HepG2 (cell line): ENCODE data around the gene RBM47. TPM values are rescaled to one million over a fixed set of nuclear protein-coding genes. Genes with fewer than 3 reads are reported as not detected.

ENCODE experiments used
- ATAC-seq: fragments of 200-7000 bp; cut with Tn5 transposase; 3 replicates; pipeline ENCODE4 v1.9.1; 2020; ENCODE audit warnings: mild to moderate bottlenecking, moderate library complexity
- BruUV-seq: library from RNA; stranded (reverse); fragments of 400-500 nt; replicated peaks from 2 replicates; lab custom pipeline; 2021; lab: Mats Ljungman, UMichigan
- CTCF ChIA-PET: fragments of 300-600 bp; formaldehyde crosslinking; extraction: SDS; loops from one replicate; lab custom pipeline; 2021; ENCODE audit warnings: low total read pairs, inconsistent platforms, low intra/inter-chr PET ratio; lab: Yijun Ruan, JAX
- POLR2A ChIA-PET: fragments of 350-600 bp; sonication (Branson Sonifier 250); formaldehyde crosslinking; loops from one replicate; lab custom pipeline; 2020; ENCODE audit warnings: antibody characterized with exemption, inconsistent platforms; lab: Yijun Ruan, JAX
- DNase-seq: peaks from one replicate; pipeline ENCODE4 v3.0.0-alpha.2; 2015; ENCODE audit warnings: low spot score
- FAIRE-seq: peaks from 3 replicates; lab custom pipeline; 2011; peaks lifted over from hg19 to GRCh38; lab: Jason Lieb, UNC
- H2AFZ ChIP-seq: one replicate; pipeline ENCODE4 v1.6.1; 2011; ENCODE audit warnings: low read length, inconsistent platforms
- H3K27ac ChIP-seq: fragments of 300-600 bp; 3 replicates; pipeline ENCODE4 v1.8.0; 2011; ENCODE audit warnings: mixed run types, mild to moderate bottlenecking, mixed read lengths, low read length, inconsistent platforms; ENCODE audit not compliant: insufficient read depth; ENCODE audit errors: extremely low read length
- H3K27me3 ChIP-seq, 2 experiments: fragments of 200-600 bp in 1 of 2; 2 replicates in 1 of 2; 3 replicates in 1 of 2; pipeline versions ENCODE4 v1.6.0 to v1.8.0; 2011; ENCODE audit warnings: low read length in 2 of 2, mild to moderate bottlenecking in 2 of 2, moderate library complexity in 2 of 2, inconsistent platforms in 1 of 2; ENCODE audit not compliant: insufficient read depth in 2 of 2, control insufficient read depth in 1 of 2
- H3K36me3 ChIP-seq, 2 experiments: fragments of 200-600 bp in 1 of 2; replicated peaks in 1 of 2; 2 replicates in 1 of 2; 3 replicates in 1 of 2; pipeline versions ENCODE4 v1.5.1 to v1.8.0; 2011; ENCODE audit warnings: low read length in 2 of 2, inconsistent platforms in 1 of 2; ENCODE audit not compliant: insufficient read depth in 2 of 2, control insufficient read depth in 1 of 2
- H3K4me1 ChIP-seq: 2 replicates; pipeline ENCODE4 v1.5.1; 2012; ENCODE audit warnings: low read length, inconsistent platforms; ENCODE audit not compliant: insufficient read depth
- H3K4me2 ChIP-seq: 2 replicates; pipeline ENCODE4 v1.6.0; 2011; ENCODE audit warnings: low read depth, low read length, inconsistent platforms
- H3K4me3 ChIP-seq, 3 experiments: fragments of 200-600 bp in 1 of 3; sonication (generic), shearing (Covaris generic) in 1 of 3; replicated peaks in 1 of 3; 2 replicates each; pipeline ENCODE4 v1.5.1; 2011 to 2016; ENCODE audit warnings: low read length in 3 of 3, inconsistent platforms in 2 of 3, low read depth in 2 of 3, mild to moderate bottlenecking in 2 of 3, control low read depth in 1 of 3, mixed read lengths in 1 of 3; ENCODE audit not compliant: insufficient read depth in 1 of 3
- H3K79me2 ChIP-seq: one replicate; pipeline ENCODE4 v1.6.1; 2011; ENCODE audit warnings: low read length, inconsistent platforms; ENCODE audit not compliant: insufficient read depth
- H3K9ac ChIP-seq: 2 replicates; pipeline ENCODE4 v1.6.0; 2011; ENCODE audit warnings: mild to moderate bottlenecking, low read depth, low read length, inconsistent platforms; ENCODE audit not compliant: insufficient read depth
- H3K9me3 ChIP-seq: 2 replicates; pipeline ENCODE4 v1.5.1; 2012; ENCODE audit warnings: mild to moderate bottlenecking, low read length
- H4K20me1 ChIP-seq: 2 replicates; pipeline ENCODE4 v1.6.0; 2011; ENCODE audit warnings: inconsistent platforms, mild to moderate bottlenecking, low read length, moderate library complexity; ENCODE audit not compliant: insufficient read depth
- ARNTL ChIP-seq: sonication (generic); formaldehyde crosslinking; IDR thresholded peaks from 2 replicates; pipeline ENCODE4 v1.4.0; 2020; ENCODE audit warnings: mild to moderate bottlenecking, missing genetic modification reagents
- MXD4 ChIP-seq: IDR thresholded peaks from 2 replicates; pipeline ENCODE4 v1.6.1; 2016; ENCODE audit warnings: mild to moderate bottlenecking, missing biosample characterization, missing genetic modification reagents
- NFYC ChIP-seq: IDR thresholded peaks from 2 replicates; pipeline ENCODE4 v1.6.1; 2016; ENCODE audit warnings: missing genetic modification reagents, missing compliant biosample characterization
- PLRG1 ChIP-seq: fragments of 450-650 bp; conservative IDR thresholded peaks from 2 replicates; pipeline ENCODE4 v1.6.1; 2016
- RARG ChIP-seq: sonication (generic); formaldehyde crosslinking; IDR thresholded peaks from 2 replicates; pipeline ENCODE4 v1.4.0; 2020; ENCODE audit warnings: low read depth, mild to moderate bottlenecking, missing genetic modification reagents
- SP1 ChIP-seq, 2 experiments: fragments of 450-650 bp in 1 of 2; sonication (generic) in 1 of 2; formaldehyde crosslinking in 1 of 2; IDR thresholded peaks; 2 replicates each; pipeline versions ENCODE4 v1.4.0 to v1.6.1; 2016 to 2020; ENCODE audit warnings: missing genetic modification reagents in 1 of 2
- SP2 ChIP-seq: sonication (generic); formaldehyde crosslinking; IDR thresholded peaks from 2 replicates; pipeline ENCODE4 v1.5.1; 2020; ENCODE audit warnings: mild to moderate bottlenecking, missing genetic modification reagents
- ZFP37 ChIP-seq: sonication (generic); formaldehyde crosslinking; IDR thresholded peaks from 2 replicates; pipeline ENCODE4 v1.4.0; 2020; ENCODE audit warnings: missing genetic modification reagents, borderline replicate concordance
- ZNF207 ChIP-seq: fragments of 450-650 bp; IDR thresholded peaks from 2 replicates; pipeline ENCODE4 v1.6.1; 2016; ENCODE audit warnings: antibody characterized with exemption, borderline replicate concordance
- ZNF382 ChIP-seq: sonication (generic); formaldehyde crosslinking; IDR thresholded peaks from 2 replicates; pipeline ENCODE4 v1.5.0; 2020; ENCODE audit warnings: missing genetic modification reagents, mild to moderate bottlenecking, borderline replicate concordance
- ZNF549 ChIP-seq: sonication (generic); formaldehyde crosslinking; IDR thresholded peaks from 2 replicates; pipeline ENCODE4 v1.5.0; 2020; ENCODE audit warnings: missing genetic modification reagents
- ZNF550 ChIP-seq: sonication (generic); formaldehyde crosslinking; IDR thresholded peaks from 2 replicates; pipeline ENCODE4 v1.4.0; 2020; ENCODE audit warnings: mild to moderate bottlenecking, missing genetic modification reagents, borderline replicate concordance
- ZNF564 ChIP-seq: sonication (generic); formaldehyde crosslinking; IDR thresholded peaks from 2 replicates; pipeline ENCODE4 v1.8.1; 2023; ENCODE audit warnings: mild to moderate bottlenecking, missing genetic modification reagents
- ZNF670 ChIP-seq: sonication (generic); formaldehyde crosslinking; IDR thresholded peaks from 2 replicates; pipeline ENCODE4 v1.8.0; 2022; ENCODE audit warnings: mild to moderate bottlenecking, missing genetic modification reagents, borderline replicate concordance
- ZNF709 ChIP-seq: sonication (generic); formaldehyde crosslinking; IDR thresholded peaks from 2 replicates; pipeline ENCODE4 v1.5.0; 2020; ENCODE audit warnings: mild to moderate bottlenecking, missing genetic modification reagents
- ZSCAN9 ChIP-seq: IDR thresholded peaks from 2 replicates; pipeline ENCODE4 v1.6.1; 2016; ENCODE audit warnings: borderline replicate concordance
- ZXDC ChIP-seq: sonication (generic); formaldehyde crosslinking; IDR thresholded peaks from 2 replicates; pipeline ENCODE4 v1.5.0; 2020; ENCODE audit warnings: mild to moderate bottlenecking, missing genetic modification reagents
- WGBS: methylation state at CpG from one replicate; pipeline ENCODE4 v1.1.6; 2017; ENCODE audit warnings: low lambda C conversion rate; 5-methylcytosine and 5-hydroxymethylcytosine counted together
- in situ Hi-C: cut with HindIII; loops from 2 replicates; pipeline ENCODE4 v1.10.0; 2017; ENCODE audit warnings: low pct_unique_long_range_greater_than_20kb; ENCODE audit not compliant: extremely low pct_ligation_motif_present
- intact Hi-C: fragments of 100-400 bp; cut with micrococcal nuclease; formaldehyde crosslinking; loops from one replicate; pipeline ENCODE4 v1.10.0; 2022; ENCODE audit not compliant: unreplicated experiment
- polyA plus RNA-seq, 8 experiments: library from polyadenylated mRNA; depleted of rRNA in 3 of 8; stranded (reverse) in 7 of 8; unstranded in 1 of 8; fragments of >200 nt; fragmentation: Illumina TruSeq in 4 of 8; extraction: Trizol in 4 of 8; gene quantifications; 2 replicates each; pipeline versions ENCODE4 v1.2.1 to v1.2.3, GENCODE V29; 2011 to 2016; ENCODE audit warnings: low read depth in 4 of 8, missing spikeins in 1 of 8, mixed read lengths in 1 of 8; ENCODE audit not compliant: insufficient read depth in 1 of 8
- total RNA-seq, 5 experiments: library from RNA; depleted of rRNA; stranded (reverse); fragments of >200 nt; fragmentation: Illumina TruSeq; extraction: Trizol; gene quantifications; 2 replicates each; pipeline ENCODE4 v1.2.3, GENCODE V29; 2016; ENCODE audit warnings: low read depth in 1 of 5

The RBM47 gene
- total and polyA plus RNA-seq, 2 of the 13 experiments (the other 11 are each of a cell fraction or from before 2014, with no cell fraction given): 1.2 to 2.5 TPM

GRCh38 chr4:40388239-40388638 is 241.4 kb downstream of the RBM47 start:
- no peak for FAIRE-seq

GRCh38 chr4:40380647-40381046 is 249.0 kb downstream of the RBM47 start:
- POLR2A ChIA-PET: no interaction called here
- DNase-seq (no peak), ATAC-seq (no peak), FAIRE-seq (no peak)
- in situ Hi-C loops: no loop called here
- WGBS: 24% methylated on average over 2 of the region's 5 CpGs
- H4K20me1 ChIP-seq: no peaks in the 10 kb centered on the region
- H3K9ac ChIP-seq: no peak overlapping the region
- H3K9me3 ChIP-seq: no peaks in the 10 kb centered on the region
- no peaks in the 10 kb centered on the region for H3K79me2 ChIP-seq
- intact Hi-C loops: no loop called here
- no peak overlapping the region for H3K4me2 ChIP-seq
- H3K27me3 ChIP-seq: no peaks in the 10 kb centered on the region; a peak in 1 of 5 replicates
- no peaks in the 10 kb centered on the region for H3K36me3 ChIP-seq
- BruUV-seq: no TSS peak
- H3K4me3 ChIP-seq: no peak overlapping the region
- CTCF ChIA-PET: no interaction called here
- TF ChIP-seq SP2 (CRISPR knock-in tag) (no peak), ZNF550 (CRISPR knock-in tag) (no peak), ZNF670 (no peak), ARNTL (CRISPR knock-in tag) (no peak), ZNF382 (CRISPR knock-in tag) (no peak), NFYC (CRISPR knock-in tag) (no peak), ZFP37 (CRISPR knock-in tag) (no peak), MXD4 (CRISPR knock-in tag) (no peak), ZXDC (CRISPR knock-in tag) (no peak), ZNF207 (no peak), RARG (no peak), ZNF564 (CRISPR knock-in tag) (no peak), ZNF709 (no peak), SP1 (IDR thresholded peaks at IDR 0.05) (no peak), SP1 (CRISPR knock-in tag; IDR thresholded peaks at IDR 0.05) (no peak)
- no peak overlapping the region for H3K27ac ChIP-seq
- H2AFZ ChIP-seq: no peak overlapping the region
- no peaks in the 10 kb centered on the region for H3K4me1 ChIP-seq

More at GRCh38 chr4:40388239-40388638, 241.4 kb downstream of the RBM47 start:
- intact Hi-C loops: no loop called here
- no peaks in the 10 kb centered on the region for H4K20me1 ChIP-seq
- no peak overlapping the region for H3K9ac ChIP-seq
- no peak for ATAC-seq
- POLR2A ChIA-PET: no interaction called here
- WGBS: 60% methylated on average over 6 of the region's 6 CpGs
- in situ Hi-C loops: no loop called here
- H3K4me1 ChIP-seq: no peaks in the 10 kb centered on the region
- H3K9me3 ChIP-seq: no peaks in the 10 kb centered on the region
- TF ChIP-seq ZNF549 (CRISPR knock-in tag) (no peak), ZSCAN9 (CRISPR knock-in tag) (no peak), PLRG1 (no peak)
- H3K4me2 ChIP-seq: no peak overlapping the region
- H3K36me3 ChIP-seq: no peaks in the 10 kb centered on the region
- no peak overlapping the region for H3K4me3 ChIP-seq
- no TSS peak for BruUV-seq
- H3K79me2 ChIP-seq: no peaks in the 10 kb centered on the region
- peaks cover 1 to 9% of the 10 kb centered on the region in 2 experiments; a peak in 1 of 5 replicates for H3K27me3 ChIP-seq
- no peak overlapping the region for H3K27ac ChIP-seq
- no peak for DNase-seq
- CTCF ChIA-PET: no interaction called here
- H2AFZ ChIP-seq: no peak overlapping the region
